HUES6 (cell line): ENCODE results near the gene TMEFF2.
A peak's percentile ranks its signal among the peaks of the same experiment; 100 is the strongest.

Source experiments
- H3K27ac ChIP-seq: 2 replicates; pipeline ENCODE4 v1.7.0; 2013; ENCODE audit warnings: low read depth, mild to moderate bottlenecking, low read length, inconsistent platforms
- H3K27me3 ChIP-seq: 2 replicates; pipeline ENCODE4 v1.6.1; 2013; ENCODE audit warnings: low read length; ENCODE audit not compliant: control insufficient read depth, insufficient read depth
- H3K36me3 ChIP-seq: 2 replicates; pipeline ENCODE4 v1.6.1; 2013; ENCODE audit warnings: low read length; ENCODE audit not compliant: control insufficient read depth, insufficient read depth
- H3K4me1 ChIP-seq: 2 replicates; pipeline ENCODE4 v1.6.1; 2013; ENCODE audit warnings: low read length; ENCODE audit not compliant: control insufficient read depth, insufficient read depth
- H3K4me3 ChIP-seq: 2 replicates; pipeline ENCODE4 v1.5.1; 2013; ENCODE audit warnings: low read depth, low read length
- H3K9ac ChIP-seq: one replicate; pipeline ENCODE4 v1.6.1; 2013; ENCODE audit warnings: mild to moderate bottlenecking, low read length
- H3K9me3 ChIP-seq: 2 replicates; pipeline ENCODE4 v1.6.1; 2013; ENCODE audit warnings: low read depth, low read length; ENCODE audit not compliant: control insufficient read depth, insufficient read depth

The TMEFF2 gene

GRCh38 chr2:192203876-192204275 is 9.1 kb upstream of the TMEFF2 start:
- no peaks in the 10 kb centered on the region for H3K9me3 ChIP-seq
- H3K36me3 ChIP-seq: no peaks in the 10 kb centered on the region
- H3K4me3 ChIP-seq: no peak overlapping the region
- H3K27ac ChIP-seq: no peak overlapping the region
- no peaks in the 10 kb centered on the region for H3K4me1 ChIP-seq
- no peaks in the 10 kb centered on the region for H3K27me3 ChIP-seq
- H3K9ac ChIP-seq: no peak overlapping the region

DNA sequence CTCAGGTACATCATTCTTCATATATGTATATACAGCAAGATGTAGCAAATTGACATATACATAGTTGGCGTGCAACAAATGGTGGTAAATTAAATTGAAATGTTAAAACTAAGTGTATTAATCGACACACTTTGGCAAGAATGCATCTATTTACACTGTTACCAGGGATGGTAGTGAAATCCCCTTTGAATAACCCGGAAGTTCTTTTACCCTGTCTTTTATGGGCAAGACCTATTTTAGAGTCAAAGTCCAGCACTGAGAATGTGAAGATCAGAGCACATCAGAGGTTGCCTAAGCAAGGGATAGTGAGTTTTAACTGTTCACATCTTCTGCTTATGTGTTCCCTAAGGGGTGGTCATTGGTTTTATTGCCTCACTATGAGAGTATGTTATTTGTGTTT is 7.6 kb upstream of the TMEFF2 start:
- Histone ChIP-seq H3K9me3 (no peaks in the 10 kb centered on the region), H3K36me3 (no peaks in the 10 kb centered on the region), H3K4me1 (no peaks in the 10 kb centered on the region), H3K27ac (no peak overlapping the region), H3K27me3 (peaks cover 14% of the 10 kb centered on the region), H3K9ac (no peak overlapping the region), H3K4me3 (no peak overlapping the region)

DNA sequence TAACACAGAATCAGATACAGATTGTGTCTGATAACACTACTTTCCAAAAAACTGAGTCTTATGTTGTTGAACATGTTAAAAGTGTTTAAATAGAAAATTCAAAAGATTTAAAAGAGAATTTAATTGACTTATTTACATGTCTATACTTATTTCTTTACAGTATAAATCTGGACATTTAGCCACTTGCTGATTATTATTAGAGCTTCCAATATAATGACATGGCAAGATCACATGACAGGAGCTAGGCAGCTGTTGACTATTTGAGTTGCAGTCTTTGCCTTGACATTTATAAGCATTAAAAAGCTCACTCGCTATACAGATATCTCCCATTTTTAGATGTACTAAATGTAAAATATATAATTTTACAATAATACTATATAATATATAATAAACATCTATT is 6.4 kb upstream of the TMEFF2 start:
- H3K4me3 ChIP-seq: no peak overlapping the region
- peaks cover 6% of the 10 kb centered on the region; the same call in 1 of the 2 replicates for H3K4me1 ChIP-seq
- H3K27ac ChIP-seq: no peak overlapping the region
- H3K9ac ChIP-seq: no peak overlapping the region
- H3K27me3 ChIP-seq: peaks cover 27% of the 10 kb centered on the region
- H3K36me3 ChIP-seq: no peaks in the 10 kb centered on the region
- no peaks in the 10 kb centered on the region for H3K9me3 ChIP-seq

DNA sequence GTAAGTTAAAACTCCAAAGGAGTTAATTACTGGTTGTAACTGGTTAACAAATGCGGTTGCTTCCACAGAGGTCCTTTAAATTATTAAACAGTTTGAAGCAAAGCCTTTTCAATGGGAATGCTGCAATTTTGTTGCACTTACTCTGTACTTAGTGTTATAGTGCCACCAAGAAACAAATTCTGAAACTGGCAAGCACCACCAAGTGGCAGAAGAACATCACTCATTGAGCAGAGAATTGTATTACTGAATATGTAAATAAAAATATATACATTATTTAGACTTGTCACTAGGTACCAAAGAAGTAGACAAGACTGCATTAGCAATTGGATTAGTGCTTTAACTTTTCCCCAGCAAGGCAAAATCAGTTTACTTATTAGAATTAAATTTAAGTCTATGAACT is 2.6 kb upstream of the TMEFF2 start:
- Histone ChIP-seq H3K9ac (no peak overlapping the region), H3K27me3 (peaks cover 64% of the 10 kb centered on the region), H3K9me3 (no peaks in the 10 kb centered on the region), H3K4me3 (no peak overlapping the region), H3K27ac (no peak overlapping the region), H3K4me1 (peaks cover 10% of the 10 kb centered on the region), H3K36me3 (no peaks in the 10 kb centered on the region)

GRCh38 chr2:192196421-192197194 is 1.9 kb upstream of the TMEFF2 start:
- Histone ChIP-seq H3K27ac (no peak overlapping the region), H3K9ac (no peak overlapping the region), H3K4me1 (peaks cover 10% of the 10 kb centered on the region), H3K4me3 (peak overlapping the region; percentile 69), H3K27me3 (peaks cover 72% of the 10 kb centered on the region), H3K9me3 (no peaks in the 10 kb centered on the region), H3K36me3 (no peaks in the 10 kb centered on the region)

GRCh38 chr2:192195548-192196418 is 1.1 kb upstream of the TMEFF2 start:
- H3K4me3 ChIP-seq: peak overlapping the region; percentile 69
- no peak overlapping the region for H3K27ac ChIP-seq
- H3K4me1 ChIP-seq: peaks cover 10% of the 10 kb centered on the region
- peak overlapping the region; percentile 46 for H3K9ac ChIP-seq
- no peaks in the 10 kb centered on the region for H3K36me3 ChIP-seq
- H3K9me3 ChIP-seq: no peaks in the 10 kb centered on the region
- H3K27me3 ChIP-seq: peaks cover 78% of the 10 kb centered on the region

DNA sequence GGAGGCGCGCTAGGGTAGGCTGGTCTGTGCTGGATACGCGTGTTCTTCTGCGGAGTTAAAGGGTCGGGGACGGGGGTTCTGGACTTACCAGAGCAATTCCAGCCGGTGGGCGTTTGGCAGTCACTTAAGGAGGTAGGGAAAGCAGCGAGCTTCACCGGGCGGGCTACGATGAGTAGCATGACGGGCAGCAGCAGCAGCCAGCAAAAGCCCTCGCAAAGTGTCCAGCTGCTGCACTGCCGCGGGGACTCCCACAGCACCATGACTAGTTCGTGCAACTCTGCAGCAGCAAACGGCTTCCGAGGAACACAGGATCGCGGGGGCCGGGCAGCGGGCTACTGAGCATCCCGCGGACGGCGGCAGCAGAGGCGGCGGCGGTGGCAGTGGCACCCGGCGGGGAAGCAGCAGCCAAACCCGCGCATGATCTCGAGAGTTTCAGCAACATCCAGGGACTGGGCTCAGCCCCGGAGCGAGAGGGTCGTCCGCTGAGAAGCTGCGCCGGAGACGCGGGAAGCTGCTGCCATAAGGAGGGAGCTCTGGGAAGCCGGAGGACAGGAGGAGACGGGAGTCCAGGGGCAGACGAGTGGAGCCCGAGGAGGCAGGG is 368 bp downstream of the TMEFF2 start:
- peaks cover 78% of the 10 kb centered on the region for H3K27me3 ChIP-seq
- no peak overlapping the region for H3K27ac ChIP-seq
- H3K9me3 ChIP-seq: no peaks in the 10 kb centered on the region
- no peaks in the 10 kb centered on the region for H3K36me3 ChIP-seq
- H3K4me3 ChIP-seq: peak overlapping the region; percentile 69
- H3K4me1 ChIP-seq: peaks cover 10% of the 10 kb centered on the region
- H3K9ac ChIP-seq: peak overlapping the region; percentile 3

DNA sequence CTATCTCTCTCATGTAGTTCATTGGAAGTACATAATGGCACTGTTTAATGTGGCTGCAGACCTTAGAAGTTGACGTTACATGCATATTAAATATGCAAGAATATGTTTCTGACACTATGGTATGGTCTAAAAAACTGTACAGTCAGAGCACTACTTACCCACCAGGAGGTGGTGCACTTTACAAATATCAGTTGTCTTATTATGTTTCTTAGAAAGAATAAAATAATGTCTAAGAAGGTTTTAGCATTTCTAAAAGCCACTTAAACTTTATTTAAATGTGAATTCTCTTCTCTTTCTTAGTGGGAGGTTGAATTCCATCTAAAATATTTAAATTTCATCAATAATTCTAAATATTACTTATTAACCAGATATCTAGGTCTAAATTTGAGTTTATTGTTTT is 4.3 kb downstream of the TMEFF2 start:
- no peak overlapping the region for H3K9ac ChIP-seq
- H3K27me3 ChIP-seq: peaks cover 45% of the 10 kb centered on the region
- no peak overlapping the region for H3K4me3 ChIP-seq

DNA sequence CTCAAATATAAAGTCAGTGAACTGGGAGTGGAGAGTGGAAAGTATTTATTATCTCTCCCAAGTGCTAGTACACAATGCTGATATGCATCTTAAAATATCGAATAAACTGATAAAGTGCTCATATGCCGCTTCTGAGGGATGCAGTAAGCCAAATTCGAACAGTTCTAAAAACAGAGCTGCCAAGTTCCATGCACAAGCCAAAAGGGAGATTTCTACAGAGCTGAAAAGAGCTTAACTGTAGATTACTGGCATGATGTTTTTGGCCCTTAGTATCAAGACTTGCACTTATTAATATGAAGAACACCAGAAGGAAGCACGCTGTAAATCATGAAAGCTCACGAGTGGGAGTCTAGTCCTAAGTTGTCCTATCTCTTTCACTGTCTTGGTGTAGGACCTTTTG is 7.9 kb downstream of the TMEFF2 start:
- H3K9ac ChIP-seq: no peak overlapping the region
- H3K27me3 ChIP-seq: peaks cover 9% of the 10 kb centered on the region
- no peak overlapping the region for H3K4me3 ChIP-seq
- H3K4me1 ChIP-seq: no peaks in the 10 kb centered on the region
- H3K36me3 ChIP-seq: no peaks in the 10 kb centered on the region
- H3K9me3 ChIP-seq: no peaks in the 10 kb centered on the region
- no peak overlapping the region for H3K27ac ChIP-seq

More for the DNA sequence above, 4.3 kb downstream of the TMEFF2 start:
- H3K4me1 ChIP-seq: peaks cover 4% of the 10 kb centered on the region
- H3K36me3 ChIP-seq: no peaks in the 10 kb centered on the region
- no peaks in the 10 kb centered on the region for H3K9me3 ChIP-seq
- no peak overlapping the region for H3K27ac ChIP-seq

- Histone ChIP-seq H3K9me3 (no peaks in the 10 kb centered on the region), H3K4me1 (no peaks in the 10 kb centered on the region), H3K9ac (no peak overlapping the region), H3K4me3 (no peak overlapping the region), H3K36me3 (no peaks in the 10 kb centered on the region), H3K27ac (no peak overlapping the region), H3K27me3 (no peaks in the 10 kb centered on the region)
These were observed 10.4 kb downstream of the TMEFF2 start for GRCh38 chr2:192184349-192184748.

DNA sequence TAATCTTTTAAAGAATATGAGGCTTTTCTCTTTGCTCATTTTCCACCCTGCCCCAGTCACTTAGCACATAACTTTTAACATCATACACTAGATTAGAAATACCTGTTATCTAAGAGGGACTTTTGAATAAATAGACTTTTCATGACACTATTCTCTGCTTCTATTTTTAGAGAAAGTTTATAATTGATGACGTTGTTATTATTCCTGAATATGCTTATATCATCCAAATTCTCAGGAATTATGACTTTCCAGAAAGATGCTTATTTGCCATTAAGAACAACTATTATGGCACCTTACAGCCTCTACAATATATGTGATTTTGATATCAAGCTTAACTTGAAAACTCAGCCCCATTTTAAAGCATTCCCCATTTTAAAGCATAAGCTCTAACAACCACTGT is 11.4 kb downstream of the TMEFF2 start:
- H3K27me3 ChIP-seq: no peaks in the 10 kb centered on the region
- no peaks in the 10 kb centered on the region for H3K9me3 ChIP-seq
- H3K27ac ChIP-seq: no peak overlapping the region
- no peaks in the 10 kb centered on the region for H3K4me1 ChIP-seq
- no peak overlapping the region for H3K4me3 ChIP-seq
- no peaks in the 10 kb centered on the region for H3K36me3 ChIP-seq
- H3K9ac ChIP-seq: no peak overlapping the region
